GM19324 (cell line): Measurements from ENCODE around the gene ROBO2.

Experiments
- ATAC-seq: cut with Tn5 transposase; IDR thresholded peaks from one replicate; pipeline ENCODE4 v1.9.1; 2021; ENCODE audit warnings: mild to moderate bottlenecking, moderate library complexity; ENCODE audit not compliant: unreplicated experiment, low FRiP score

The ROBO2 gene

DNA sequence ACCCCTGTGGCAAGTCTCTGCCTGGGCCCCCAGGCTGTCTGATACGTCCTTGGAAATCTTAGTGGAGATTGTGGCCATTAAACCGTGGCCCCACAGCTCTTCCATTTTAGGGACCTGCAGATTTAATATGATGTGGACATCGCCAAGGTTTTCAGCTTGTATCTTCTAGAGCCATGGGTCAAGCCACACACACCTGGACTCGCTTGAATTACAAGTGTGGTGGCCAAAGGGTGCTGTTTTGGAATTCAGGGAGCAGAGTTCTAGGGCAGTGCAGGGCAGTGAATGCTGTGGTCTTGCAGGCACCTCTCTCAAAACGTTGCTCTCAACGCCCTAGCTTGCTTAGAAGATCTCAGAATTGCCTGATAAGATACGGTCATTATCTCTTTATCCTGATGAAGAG, 211.2 kb downstream of the ROBO2 start:
- ATAC-seq: no peak

DNA sequence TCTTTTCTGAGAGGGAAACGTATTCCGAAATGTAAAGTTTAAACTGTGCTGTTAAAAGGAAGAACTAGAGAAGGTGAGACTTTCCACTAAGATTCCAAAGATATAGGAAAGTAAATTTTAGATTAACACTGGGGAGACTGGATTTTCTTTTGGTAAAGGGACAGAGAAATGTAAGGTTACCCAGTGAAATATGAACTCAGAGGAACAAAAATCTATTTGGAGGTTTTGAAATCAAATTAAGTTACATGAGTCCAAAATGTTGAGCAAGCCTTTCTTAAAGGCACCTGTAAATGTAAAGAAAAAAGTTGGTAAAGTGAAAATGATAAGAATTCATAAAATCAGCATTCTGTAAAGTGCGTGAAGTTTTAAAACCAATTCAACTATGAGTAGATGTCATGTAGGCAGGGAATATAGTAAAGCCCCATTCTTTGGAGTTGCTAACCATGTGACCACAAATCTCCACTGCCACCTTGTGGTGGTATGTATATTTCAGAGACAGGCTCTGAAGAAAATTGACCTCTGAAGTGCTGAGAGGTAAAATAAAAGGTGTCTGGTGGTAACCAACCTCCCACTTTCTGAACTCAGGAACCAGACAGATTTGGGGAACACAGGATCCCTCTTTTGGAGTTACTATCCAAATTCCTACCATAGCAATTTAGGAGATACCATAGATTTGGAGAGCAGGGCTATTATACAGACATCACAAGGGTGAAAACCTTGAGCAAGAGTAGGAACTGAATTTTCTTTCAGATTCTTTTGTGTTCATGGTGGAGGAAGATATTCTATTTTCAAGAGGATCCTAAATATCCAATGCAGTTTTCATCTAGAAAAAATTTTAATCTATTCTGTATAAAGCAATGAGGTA, 215.3 kb downstream of the ROBO2 start:
- no peak for ATAC-seq

DNA sequence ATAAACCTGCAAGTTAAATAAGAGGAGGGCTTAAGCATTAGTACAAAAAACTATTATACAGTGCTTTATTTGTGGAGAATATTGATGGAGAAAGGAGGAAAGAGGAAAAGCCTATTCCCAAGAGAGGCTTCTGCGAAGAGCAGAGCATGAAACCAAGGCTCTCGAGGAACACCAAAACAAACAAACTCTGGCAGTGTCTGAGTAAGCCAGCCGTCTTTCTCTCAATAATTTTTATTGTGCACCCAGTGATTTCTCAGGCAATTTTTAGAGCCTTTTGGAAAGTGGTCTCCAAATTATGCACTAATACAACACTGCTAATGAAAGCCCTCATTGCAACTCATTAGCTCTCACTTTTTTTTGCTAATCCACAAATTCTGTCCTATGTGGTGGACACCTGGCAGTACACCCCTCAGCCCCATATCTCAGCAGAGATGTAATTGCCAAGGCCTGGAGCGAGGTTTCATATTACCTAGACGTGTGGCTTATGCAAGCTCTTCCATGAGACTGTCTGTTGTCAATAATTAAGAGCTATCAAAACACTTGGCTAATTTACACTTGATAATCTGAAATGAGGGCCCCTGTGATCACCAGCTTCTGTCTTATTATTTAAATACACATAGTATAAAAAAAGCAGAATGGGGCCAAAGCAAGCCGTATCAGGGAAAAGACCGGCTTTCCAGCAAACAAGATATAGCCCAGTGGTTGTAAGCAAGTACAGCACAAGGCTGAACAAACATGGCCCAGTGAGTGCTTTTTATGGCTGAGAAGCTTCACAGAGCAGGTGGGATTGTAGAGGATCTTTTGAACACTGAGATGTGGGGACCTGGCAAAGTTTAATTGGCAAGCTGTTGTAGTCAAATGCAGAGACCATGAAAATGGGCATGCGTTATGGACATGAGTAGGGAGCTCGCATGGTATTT, 216.9 kb downstream of the ROBO2 start:
- no peak for ATAC-seq

DNA sequence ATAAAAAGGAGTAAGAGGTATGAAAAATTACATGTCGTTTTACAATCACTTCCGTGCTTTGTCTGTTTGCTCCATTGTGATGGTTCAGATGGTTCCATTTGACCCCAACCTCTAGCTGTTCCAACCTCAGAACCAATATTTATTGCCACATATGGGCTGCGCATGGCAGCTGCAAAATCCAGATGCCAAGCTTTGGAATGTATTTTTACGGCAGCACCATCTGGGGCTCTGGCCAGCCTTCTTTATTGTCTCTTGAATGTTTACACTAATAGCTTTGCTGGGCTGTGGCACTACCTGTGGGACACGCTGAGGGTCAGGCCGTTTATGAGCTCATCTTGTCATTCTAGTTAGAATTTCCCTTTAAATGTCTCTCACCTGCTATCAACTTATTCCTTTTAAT, 219.8 kb downstream of the ROBO2 start:
- no peak for ATAC-seq

DNA sequence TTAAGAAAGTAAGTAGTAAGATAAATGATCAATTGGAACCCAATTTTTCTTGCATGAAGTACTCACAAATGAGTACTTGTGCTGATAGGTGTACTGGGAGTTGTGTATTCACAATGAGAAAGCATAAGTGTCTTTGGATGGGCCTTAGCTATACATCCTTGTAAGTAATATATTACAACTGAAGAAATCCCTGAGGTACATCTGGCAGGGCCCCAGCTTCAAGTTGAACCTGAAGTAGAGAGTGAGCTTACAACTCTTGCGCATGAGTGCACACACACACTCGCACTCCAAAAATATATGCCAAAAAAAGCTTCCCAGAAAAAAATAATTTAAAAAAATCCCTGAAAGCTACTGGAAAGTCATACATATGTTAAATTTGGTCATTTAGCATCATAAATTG, 222.5 kb downstream of the ROBO2 start:
- no peak for ATAC-seq

DNA sequence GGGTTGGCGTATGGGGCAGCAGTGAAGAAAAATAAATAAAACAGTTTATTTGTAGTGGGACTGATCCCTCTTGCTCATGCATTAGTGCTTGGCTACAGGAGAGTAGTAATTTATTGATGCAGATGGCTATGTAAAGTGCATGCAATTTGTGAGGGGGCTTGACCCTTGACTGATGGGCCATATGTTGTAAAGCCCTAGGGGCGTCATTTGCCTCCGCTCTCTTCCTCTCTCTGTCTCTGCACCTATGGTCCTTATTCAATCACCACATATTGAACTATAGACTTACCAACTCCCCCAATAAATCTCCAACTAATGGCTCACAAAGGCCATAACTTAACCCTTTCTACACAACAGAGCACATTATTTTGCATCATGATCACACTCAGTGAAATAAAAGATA, 227.7 kb downstream of the ROBO2 start:
- no peak for ATAC-seq

DNA sequence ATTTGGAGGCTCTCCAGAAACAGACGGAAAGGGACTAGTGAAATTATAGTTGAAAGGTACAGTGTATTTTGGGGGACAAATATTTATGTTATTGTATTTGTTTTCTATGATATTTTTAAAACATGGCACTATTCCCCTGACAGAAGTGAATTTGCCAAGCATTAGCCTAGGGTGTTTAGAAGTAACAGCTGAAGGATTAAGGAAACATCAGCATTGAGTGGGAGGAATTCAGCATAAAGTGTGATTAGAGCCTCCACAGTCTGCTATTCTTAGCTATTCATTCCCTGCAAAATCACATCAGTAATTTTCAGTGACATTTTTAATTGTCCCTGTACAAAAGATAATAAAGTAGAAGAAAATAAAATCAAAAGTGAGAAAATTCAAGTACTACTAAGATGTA, 231.4 kb downstream of the ROBO2 start:
- no peak for ATAC-seq

DNA sequence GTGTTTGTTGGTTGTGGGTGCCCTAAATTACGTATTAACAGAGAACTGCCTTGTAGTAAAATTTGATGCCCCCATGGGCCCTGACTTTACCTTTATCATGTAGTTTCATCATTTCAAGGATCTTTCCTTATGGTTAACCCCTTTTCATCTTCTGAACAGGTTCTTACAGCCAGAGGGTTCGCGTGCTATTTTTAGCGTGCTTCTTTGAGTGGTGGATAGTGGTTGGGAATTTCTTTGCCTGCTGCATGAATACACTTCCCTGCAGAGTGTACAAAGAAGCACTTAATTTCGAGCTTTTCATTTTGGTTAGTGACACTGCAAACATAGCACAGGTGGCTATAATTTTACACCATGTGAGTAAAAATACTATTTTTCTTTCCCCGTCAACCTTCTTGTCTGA, 231.8 kb downstream of the ROBO2 start:
- no peak for ATAC-seq

DNA sequence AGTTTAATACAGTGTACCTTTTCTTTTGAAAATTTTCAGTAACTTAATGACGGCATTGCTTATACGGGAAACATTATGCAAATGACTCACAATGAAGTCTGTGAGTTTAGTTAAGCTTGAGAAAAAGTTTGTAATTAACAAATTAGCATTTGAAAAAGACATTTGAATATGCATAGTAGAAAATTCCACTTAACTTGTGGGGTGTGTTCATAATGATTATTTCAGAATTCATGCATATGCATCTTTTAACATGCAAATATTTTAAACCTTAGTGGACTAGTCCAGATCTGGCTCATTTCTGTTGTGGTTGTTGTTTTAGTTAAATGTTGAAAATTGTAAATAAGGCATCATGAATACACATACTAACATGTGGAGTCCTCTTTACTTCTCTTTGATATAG, 239.4 kb downstream of the ROBO2 start:
- ATAC-seq: no peak

DNA sequence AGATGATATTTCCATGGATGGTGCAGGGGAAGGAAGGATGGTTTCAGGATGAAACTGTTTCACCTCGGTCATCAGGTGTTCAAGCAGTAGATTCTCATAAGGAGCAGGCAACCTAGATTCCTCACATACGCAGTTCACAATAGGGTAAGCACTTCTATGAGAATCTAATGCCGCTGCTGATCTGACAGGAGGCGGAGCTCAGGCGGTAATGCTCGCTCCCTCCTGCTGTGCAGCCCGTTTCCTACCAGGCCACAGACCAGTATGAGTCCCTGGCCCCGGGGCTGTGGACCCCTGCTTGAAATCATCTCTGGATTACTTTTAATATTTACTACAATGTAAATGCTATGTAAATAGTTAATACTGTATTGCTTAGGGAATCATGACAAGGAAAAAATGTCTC, 241.8 kb downstream of the ROBO2 start:
- no peak for ATAC-seq

DNA sequence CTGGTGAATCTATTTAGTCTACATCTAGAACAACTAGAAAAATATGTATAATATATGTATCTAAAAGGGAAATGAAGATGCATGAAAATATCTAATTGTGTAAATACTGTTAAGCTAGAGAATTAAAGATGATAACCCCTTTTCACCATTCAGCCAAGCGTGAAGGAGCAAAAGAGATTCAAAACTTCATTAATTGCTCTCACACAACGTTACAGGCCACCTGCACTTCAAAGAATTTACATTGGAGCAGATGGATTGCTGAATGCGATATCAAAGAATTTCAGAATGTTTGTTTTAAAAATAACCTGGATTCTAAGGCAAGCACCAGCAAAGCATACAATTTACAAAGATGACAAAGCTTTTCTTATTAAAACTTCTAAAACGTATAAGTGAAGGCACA, 243.2 kb downstream of the ROBO2 start:
- no peak for ATAC-seq

DNA sequence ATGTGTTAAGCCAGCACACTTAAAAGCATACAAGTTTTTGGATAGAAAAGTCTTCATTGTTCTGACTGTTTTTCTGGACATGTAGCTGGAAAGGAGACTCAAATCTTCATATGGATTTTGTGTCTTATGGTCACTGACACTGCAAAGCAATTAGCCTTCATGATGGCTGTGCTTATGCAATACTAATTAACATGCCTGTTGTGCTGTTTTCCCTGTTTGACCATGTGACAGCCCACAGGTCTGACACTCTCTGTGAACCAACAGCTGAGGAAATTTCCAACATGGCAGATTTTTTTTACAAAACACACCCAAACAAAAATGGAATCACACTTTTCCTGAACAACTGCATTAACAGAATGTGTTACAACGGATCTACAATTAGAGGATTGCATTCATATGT, 248.4 kb downstream of the ROBO2 start:
- ATAC-seq: no peak

DNA sequence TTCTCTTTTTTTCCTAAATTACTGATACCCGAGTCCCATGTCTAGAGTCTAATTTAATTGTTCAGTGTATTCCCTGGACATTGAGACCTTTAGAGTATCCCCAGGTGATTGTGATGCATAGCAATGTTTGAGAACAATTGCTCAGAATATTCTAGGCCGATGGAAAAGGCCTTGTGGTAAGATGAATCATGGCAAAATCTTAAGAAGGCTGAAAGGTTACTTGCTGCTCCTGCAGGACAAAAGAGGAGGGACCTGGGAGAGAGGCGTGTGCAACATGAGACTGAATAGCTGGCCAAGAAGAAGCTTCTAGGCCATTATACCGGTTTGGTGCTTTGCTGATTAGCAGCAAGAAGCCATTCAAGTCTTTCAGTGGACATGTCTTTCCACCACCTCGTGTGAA, 256.6 kb downstream of the ROBO2 start:
- ATAC-seq: no peak

DNA sequence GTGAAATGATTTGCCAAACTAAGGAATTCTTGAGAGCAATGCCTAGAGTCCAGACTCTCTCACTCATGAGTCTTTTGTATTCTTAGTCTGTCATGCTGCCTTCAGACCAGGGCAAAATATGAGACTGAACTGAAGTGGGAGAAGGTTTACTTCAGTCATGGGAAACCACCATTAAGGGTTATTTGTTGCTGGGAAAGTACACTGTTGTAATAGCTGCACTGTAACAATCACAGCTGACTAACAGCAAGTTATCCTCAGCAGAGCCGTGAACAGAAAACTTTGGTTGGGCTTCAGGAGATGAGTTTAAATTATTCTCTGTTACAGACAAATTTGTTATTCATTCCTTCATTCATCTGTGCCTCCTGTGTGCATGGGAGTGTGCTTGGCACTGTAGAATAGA, 258.5 kb downstream of the ROBO2 start:
- ATAC-seq: no peak

DNA sequence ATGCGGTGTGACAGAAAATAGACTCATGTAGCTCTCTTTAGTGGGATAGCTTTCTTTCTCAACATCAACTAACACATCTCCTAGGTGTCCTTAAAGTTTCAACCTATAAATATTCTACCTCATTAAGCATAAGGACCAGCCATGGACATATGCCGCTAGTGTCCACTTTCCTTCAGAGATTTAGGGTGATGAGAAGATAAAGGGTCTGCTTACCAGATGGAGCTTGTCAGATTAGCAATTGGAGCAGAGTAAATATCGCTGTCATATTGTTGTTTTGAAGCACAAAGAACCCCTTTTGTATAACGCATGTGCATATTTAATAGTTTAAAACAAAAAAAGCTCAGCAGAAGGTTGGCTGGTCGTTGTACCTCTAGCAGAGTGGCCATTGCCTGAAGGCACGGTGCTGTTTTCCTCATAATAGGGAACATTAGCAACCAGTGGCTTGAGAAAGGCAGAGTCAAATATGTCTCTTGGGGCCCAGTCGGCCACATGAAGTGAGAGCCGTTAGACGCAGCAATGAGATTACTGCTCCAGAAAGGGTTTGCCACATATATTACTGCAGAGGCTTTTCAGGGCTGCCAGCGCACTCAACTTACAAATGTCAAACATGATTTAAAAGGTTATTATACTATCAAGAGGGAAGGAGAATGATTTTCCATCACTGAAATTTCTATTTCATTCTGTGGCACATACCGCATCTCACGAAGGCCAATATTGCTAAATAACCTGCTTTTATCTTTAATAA, 264.2 kb downstream of the ROBO2 start:
- no peak for ATAC-seq

DNA sequence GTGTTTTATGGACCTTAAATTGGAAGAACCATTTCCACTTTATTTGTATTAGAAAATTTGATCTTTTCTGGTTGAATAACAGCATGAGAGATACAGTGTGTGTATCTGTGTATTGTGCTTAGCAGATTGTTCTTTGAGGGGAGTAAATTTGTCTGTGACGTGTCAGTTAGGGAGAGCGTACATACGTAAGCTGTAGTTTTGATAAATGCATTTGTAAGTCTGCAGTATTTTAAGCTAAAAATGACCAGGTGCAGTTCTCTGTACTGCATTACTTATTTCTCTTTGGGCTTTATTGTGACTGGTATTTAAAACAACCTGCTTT, 264.8 kb downstream of the ROBO2 start:
- no peak for ATAC-seq

DNA sequence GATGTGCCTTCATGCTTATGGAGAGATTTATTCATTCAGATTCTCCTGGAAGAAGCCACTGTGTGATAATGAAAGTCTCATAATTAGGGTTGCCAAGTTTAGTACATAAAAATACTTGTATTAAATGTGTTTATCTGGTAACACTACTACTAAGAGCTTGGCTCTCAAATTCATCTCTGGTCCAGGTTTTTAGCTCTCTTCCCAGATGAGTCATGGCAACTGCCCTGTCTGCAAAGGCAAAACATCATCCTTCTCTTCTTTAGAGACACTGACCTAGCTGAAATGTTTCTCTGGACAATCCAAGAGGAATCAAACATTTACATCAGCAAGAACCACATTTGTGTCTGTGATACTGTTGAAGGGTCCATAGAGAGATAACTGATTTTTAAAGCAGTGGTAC, 269.6 kb downstream of the ROBO2 start:
- ATAC-seq: no peak

DNA sequence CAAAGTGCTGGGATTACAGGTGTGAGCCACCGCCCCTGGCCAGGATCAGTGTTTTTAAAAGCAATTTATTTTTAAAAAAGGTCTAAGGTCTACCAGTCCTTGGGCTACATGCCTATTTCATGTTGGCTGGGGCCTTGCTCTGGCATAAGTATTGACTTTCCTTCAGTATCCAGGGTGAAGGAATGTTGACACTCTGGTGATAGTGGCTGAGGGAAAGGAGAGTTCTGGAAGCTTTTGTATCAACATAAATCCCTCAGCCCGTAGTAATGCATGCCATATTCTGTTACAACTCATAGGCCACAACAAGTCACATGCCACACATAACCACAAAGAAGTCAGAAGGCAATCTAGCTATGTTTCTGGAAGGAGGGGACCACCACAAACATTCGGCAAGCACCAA, 273.9 kb downstream of the ROBO2 start:
- no peak for ATAC-seq

DNA sequence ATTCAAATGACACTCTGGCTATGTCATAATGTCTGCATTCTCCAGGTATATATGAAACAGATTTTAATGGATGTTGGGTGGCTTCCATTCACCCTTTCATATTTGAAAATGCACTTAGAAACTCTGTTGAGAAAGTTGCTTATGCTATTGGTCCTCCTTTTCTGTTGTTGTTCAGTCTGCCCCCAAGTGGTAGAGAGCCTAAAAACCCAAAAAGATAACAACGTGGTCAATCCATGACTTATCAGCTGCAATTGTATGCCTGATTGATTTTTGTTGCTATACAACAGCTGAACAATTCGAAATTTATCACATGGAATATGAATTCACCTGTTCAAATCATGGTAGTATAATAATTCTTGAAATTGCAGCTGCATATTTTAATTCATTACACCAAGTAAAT, 279.8 kb downstream of the ROBO2 start:
- ATAC-seq: no peak

DNA sequence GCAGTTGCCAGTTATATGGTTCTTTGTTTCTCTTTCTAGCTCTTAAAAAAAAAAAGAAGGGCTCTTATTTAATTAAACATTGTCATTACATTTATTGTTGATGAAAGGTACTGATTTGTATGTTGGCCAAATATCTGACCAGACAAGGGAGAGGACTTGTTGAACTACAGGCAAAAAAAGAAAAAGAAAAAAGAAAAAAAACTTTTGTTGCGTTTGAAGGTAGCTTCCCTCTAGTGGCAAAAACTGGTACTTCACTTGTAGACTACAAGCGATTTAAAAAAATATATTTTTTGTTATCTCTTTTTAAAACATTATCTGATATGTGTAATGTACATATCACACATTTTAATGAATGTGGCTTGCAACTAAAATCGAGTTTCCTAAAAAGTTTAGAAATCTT, 280.6 kb downstream of the ROBO2 start:
- no peak for ATAC-seq

DNA sequence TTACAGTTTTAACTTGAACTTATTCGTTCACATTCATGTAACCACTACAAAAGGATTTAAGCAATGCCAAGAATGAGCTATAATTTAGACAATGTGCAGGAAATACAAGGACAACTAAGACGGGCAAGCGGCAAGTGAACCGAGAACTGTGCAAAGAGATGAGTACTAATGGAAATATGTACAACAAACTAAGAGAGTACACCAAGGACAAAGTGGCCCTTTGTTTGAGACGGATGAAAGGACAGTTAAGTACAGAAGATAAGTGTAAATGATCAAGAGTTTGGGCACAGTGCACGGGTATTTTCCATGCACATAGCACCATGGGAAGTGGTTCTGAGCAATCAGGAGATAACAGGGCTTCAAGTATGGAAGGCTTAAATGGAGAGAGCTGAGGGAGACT, 281.7 kb downstream of the ROBO2 start:
- no peak for ATAC-seq
